ENCODE measurements around the gene MED12.

DNA sequence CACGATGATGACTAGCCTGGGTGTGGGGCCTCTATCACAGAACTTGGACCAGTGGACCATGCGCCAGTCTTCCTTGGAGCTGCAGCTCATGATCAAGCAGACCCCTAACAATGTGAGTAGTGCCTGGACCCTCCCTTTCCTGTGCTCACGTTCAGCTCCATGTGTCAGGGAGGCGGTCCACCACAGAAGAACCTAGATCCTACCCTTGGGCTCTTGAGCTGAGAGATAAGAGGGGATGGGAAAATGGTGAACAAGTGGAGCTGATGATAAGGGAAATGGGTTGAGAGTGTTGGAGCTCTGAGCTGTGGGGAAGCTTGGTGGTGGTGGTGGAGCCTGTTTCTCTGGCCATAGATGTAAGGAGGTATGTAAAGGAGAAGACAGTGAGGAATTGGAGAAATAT is 13.1 kb downstream of the MED12 start:
- TF ChIP-seq, protein P1, sequence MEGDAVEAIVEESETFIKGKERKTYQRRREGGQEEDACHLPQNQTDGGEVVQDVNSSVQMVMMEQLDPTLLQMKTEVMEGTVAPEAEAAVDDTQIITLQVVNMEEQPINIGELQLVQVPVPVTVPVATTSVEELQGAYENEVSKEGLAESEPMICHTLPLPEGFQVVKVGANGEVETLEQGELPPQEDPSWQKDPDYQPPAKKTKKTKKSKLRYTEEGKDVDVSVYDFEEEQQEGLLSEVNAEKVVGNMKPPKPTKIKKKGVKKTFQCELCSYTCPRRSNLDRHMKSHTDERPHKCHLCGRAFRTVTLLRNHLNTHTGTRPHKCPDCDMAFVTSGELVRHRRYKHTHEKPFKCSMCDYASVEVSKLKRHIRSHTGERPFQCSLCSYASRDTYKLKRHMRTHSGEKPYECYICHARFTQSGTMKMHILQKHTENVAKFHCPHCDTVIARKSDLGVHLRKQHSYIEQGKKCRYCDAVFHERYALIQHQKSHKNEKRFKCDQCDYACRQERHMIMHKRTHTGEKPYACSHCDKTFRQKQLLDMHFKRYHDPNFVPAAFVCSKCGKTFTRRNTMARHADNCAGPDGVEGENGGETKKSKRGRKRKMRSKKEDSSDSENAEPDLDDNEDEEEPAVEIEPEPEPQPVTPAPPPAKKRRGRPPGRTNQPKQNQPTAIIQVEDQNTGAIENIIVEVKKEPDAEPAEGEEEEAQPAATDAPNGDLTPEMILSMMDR (IDR thresholded peaks at IDR 0.05; ENCODE audit: insufficient read depth, low read length): no peak
- TF ChIP-seq POLR2AphosphoS5 (IDR thresholded peaks at IDR 0.05; ENCODE audit: low read depth) (no peak), GABPA (IDR thresholded peaks at IDR 0.05; ENCODE audit: low read depth) (no peak)

All from HL-60 (cell line).